Colonic mucosa (tissue), 4 donors: ENCODE measurements around the gene MOB2. TPM values are rescaled to one million over a fixed set of nuclear protein-coding genes. Genes with fewer than 3 reads are reported as not detected.
"Not testable (repeated sequence)": the region's sequence is repeated elsewhere in the genome, so short reads cannot be mapped to it uniquely, and the experiment has no call there.

Experiments used
- DNase-seq: peaks from one replicate; pipeline ENCODE4 v3.0.0-alpha.2; 2020
- H3K27ac ChIP-seq: fragments of 200-600 bp; one replicate; pipeline ENCODE4 v1.8.0; 2021
- H3K27me3 ChIP-seq: fragments of 200-600 bp; one replicate; pipeline ENCODE4 v1.8.0; 2021
- H3K36me3 ChIP-seq: fragments of 200-600 bp; one replicate; pipeline ENCODE4 v1.8.0; 2021
- H3K4me1 ChIP-seq: fragments of 200-600 bp; one replicate; pipeline ENCODE4 v1.8.0; 2021; ENCODE audit warnings: mild to moderate bottlenecking
- H3K4me3 ChIP-seq: fragments of 200-600 bp; one replicate; pipeline ENCODE4 v1.8.0; 2021
- H3K9ac ChIP-seq, 2 donors: one replicate each; pipeline ENCODE4 v1.7.0; 2013; ENCODE audit warnings: control low read depth in 2 of 2, low read depth in 2 of 2, low read length in 2 of 2
- H3K9me3 ChIP-seq: fragments of 200-600 bp; one replicate; pipeline ENCODE4 v1.8.0; 2021
- CTCF ChIP-seq: fragments of 200-600 bp; IDR thresholded peaks from one replicate; pipeline ENCODE4 v1.8.0; 2022; ENCODE audit warnings: antibody characterized with exemption, mild to moderate bottlenecking
- intact Hi-C: fragments of 100-400 bp; cut with DNase I; formaldehyde crosslinking; loops from one replicate; pipeline ENCODE4 v1.14.1; 2022
- total RNA-seq, 2 donors: library from RNA; stranded (reverse); fragmentation: NEBNext Ultra II Directional in 1 of 2; extraction: Animal tissue kit (Norgen Biotek cat#: 25700) in 1 of 2; gene quantifications; one replicate each; pipeline ENCODE4 v1.2.1, GENCODE V29; 2021
- donor health status: healthy.
- donor health status: DM: no; HTN: no; CAD: no.
- donor health status: DM: no; HTN: no; CAD: no.

The MOB2 gene
- total RNA-seq, 2 donors from 2014 or later, result 41.6 to 49.2 TPM

GRCh38 chr11:1513326-1514296 lies 27.0 kb upstream of the MOB2 start:
- Histone ChIP-seq H3K9me3 (no peaks in the 10 kb centered on the region), H3K4me3 (no peak overlapping the region), H3K27ac (no peak overlapping the region), H3K27me3 (no peaks in the 10 kb centered on the region), H3K9ac (no peak overlapping the region), H3K36me3 (no peaks in the 10 kb centered on the region), H3K4me1 (peaks cover 5% of the 10 kb centered on the region)
- intact Hi-C loops, result loop anchor here (10.0 kb wide), 3 partner anchors 219 to 389 kb away; no protein-coding TSS in a partner anchor
- no peak for TF ChIP-seq CTCF
- DNase-seq, result no peak

GRCh38 chr11:1512531-1513258 lies 26.1 kb upstream of the MOB2 start:
- H3K9ac ChIP-seq, H3K27me3 ChIP-seq, H3K4me1 ChIP-seq, H3K36me3 ChIP-seq, H3K9me3 ChIP-seq, H3K4me3 ChIP-seq, H3K27ac ChIP-seq, DNase-seq: not testable (repeated sequence)
- intact Hi-C loops, result loop anchor here (10.0 kb wide), 3 partner anchors 218 to 388 kb away; no protein-coding TSS in a partner anchor

DNA sequence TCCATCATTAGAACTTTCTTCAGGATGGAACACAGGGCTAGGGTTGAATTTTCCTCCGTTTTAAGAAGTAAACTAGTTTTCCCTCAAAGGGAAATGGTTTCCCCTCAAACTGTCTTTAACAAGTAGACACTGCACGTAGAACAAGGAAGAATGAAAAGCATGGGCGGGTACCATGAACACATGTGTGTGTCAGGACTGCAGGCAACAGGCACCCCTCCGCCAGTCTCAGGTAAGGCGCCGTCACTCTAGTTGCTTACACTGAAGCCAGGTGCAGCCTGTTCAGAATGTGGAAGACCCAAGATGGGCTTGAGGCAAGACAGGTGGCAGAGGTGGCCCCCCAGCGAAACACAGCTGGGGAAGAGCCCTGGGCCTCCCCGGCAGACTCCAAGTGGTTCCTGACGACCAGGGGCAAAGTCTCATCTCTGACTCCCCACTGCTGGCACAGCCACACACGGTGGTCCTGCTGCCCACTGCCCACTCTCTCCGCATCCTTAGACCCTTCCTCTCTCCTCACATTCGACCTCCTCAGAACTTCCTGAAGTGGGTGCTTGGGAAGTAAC lies 25.4 kb upstream of the MOB2 start:
- no peak for TF ChIP-seq CTCF
- Histone ChIP-seq H3K36me3 (no peaks in the 10 kb centered on the region), H3K27me3 (no peaks in the 10 kb centered on the region), H3K27ac (no peak overlapping the region), H3K9me3 (no peaks in the 10 kb centered on the region), H3K4me3 (no peak overlapping the region), H3K4me1 (peaks cover 5% of the 10 kb centered on the region), H3K9ac (no peak overlapping the region)
- DNase-seq, result no peak
- intact Hi-C loops, result loop anchor here (10.0 kb wide), 3 partner anchors 217 to 387 kb away; no protein-coding TSS in a partner anchor

- no peaks in the 10 kb centered on the region for H3K36me3 ChIP-seq
- TF ChIP-seq CTCF, result no peak
- H3K27ac ChIP-seq, result no peak overlapping the region
- H3K9me3 ChIP-seq, result no peaks in the 10 kb centered on the region
- no peak overlapping the region for H3K4me3 ChIP-seq
- no peak for DNase-seq
- peaks cover 5% of the 10 kb centered on the region for H3K4me1 ChIP-seq
- intact Hi-C loops, result loop anchor here (10.0 kb wide), 3 partner anchors 216 to 386 kb away; no protein-coding TSS in a partner anchor
- H3K27me3 ChIP-seq, result no peaks in the 10 kb centered on the region
- no peak overlapping the region for H3K9ac ChIP-seq
Measured at GRCh38 chr11:1510928-1511327, 24.3 kb upstream of the MOB2 start.

DNA sequence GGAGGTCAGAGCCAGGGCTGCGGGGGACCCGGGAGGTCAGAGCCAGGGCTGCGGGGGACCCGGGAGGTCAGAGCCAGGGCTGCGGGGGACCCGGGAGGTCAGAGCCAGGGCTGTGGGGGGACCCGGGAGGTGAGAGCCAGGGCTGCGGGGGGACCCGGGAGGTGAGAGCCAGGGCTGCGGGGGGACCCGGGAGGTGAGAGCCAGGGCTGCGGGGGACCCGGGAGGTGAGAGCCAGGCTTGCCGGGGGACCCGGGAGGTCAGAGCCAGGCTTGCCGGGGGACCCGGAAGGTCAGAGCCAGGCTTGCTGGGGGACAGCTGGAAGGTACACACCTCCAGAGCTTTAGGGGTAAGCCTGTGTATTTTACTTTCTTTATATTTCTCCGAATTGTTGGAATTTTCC lies 23.8 kb upstream of the MOB2 start:
- H3K36me3 ChIP-seq, H3K4me3 ChIP-seq, H3K4me1 ChIP-seq, H3K27me3 ChIP-seq, DNase-seq, H3K9me3 ChIP-seq, H3K9ac ChIP-seq, H3K27ac ChIP-seq: not testable (repeated sequence)
- intact Hi-C loops, result loop anchor here (10.0 kb wide), 3 partner anchors 216 to 386 kb away; no protein-coding TSS in a partner anchor

DNA sequence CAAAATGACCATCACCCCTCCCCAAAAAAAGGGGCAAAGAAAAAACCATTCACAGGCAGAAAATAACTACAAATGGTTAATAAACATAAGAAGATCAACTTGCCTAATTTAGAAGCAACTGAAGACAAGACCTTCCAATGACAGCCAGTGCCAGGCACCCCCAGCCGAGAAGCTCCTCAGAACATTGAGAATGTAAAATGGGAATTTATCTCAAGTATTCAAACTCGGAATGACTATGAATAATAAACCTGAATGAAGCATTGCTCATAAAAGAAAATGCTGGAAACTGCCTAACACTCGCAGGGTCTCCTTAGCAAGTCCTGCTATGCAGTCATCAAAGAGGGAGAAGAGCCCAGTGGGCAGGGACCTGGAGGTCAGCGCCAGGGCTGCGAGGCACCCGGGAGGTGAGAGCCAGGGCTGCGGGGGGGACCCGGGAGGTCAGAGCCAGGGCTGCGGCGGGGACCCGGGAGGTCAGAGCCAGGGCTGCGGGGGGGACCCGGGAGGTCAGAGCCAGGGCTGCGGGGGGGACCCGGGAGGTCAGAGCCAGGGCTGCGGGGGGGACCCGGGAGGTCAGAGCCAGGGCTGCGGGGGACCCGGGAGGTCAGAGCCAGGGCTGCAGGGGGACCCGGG lies 23.2 kb upstream of the MOB2 start:
- intact Hi-C loops, result loop anchor here (10.0 kb wide), 3 partner anchors 215 to 385 kb away; no protein-coding TSS in a partner anchor
- no peak for TF ChIP-seq CTCF
- no peak overlapping the region for H3K9ac ChIP-seq
- H3K9me3 ChIP-seq, result no peaks in the 10 kb centered on the region
- H3K36me3 ChIP-seq, result no peaks in the 10 kb centered on the region
- H3K27me3 ChIP-seq, result no peaks in the 10 kb centered on the region
- no peak for DNase-seq
- no peaks in the 10 kb centered on the region for H3K4me1 ChIP-seq
- H3K4me3 ChIP-seq, result no peak overlapping the region
- H3K27ac ChIP-seq, result no peak overlapping the region
